Panc1 (cell line): ENCODE measurements around the gene DAB2. TPM values are rescaled to one million over a fixed set of nuclear protein-coding genes. Genes with fewer than 3 reads are reported as not detected.

ENCODE experiments used
- ATAC-seq: fragments of 200-7000 bp; cut with Tn5 transposase; 2 replicates; pipeline ENCODE4 v1.9.1; 2020; ENCODE audit warnings: mild to moderate bottlenecking, moderate library complexity
- BruUV-seq: library from RNA; stranded (reverse); fragments of 400-500 nt; replicated peaks from 2 replicates; lab custom pipeline; 2021; lab: Mats Ljungman, UMichigan
- CTCF ChIA-PET: fragments of 300-600 bp; sonication (Branson Sonifier 250); formaldehyde crosslinking; loops from one replicate; lab custom pipeline; 2022; ENCODE audit warnings: antibody characterized with exemption; lab: Charles Lee
- POLR2A ChIA-PET: fragments of 300-600 bp; sonication (Branson Sonifier 250); formaldehyde crosslinking; loops from one replicate; lab custom pipeline; 2022; ENCODE audit warnings: antibody characterized with exemption; lab: Charles Lee
- DNase-seq: peaks from one replicate; pipeline ENCODE4 v3.0.0-alpha.2; 2010; ENCODE audit warnings: low read depth, low spot score
- H3K27ac ChIP-seq: 2 replicates; pipeline ENCODE4 v1.5.1; 2011; ENCODE audit warnings: mild to moderate bottlenecking, low read length, inconsistent platforms
- H3K27me3 ChIP-seq: fragments of 200-500 bp; sonication (Bioruptor generic); 2 replicates; pipeline ENCODE4 v1.6.0; 2014; ENCODE audit warnings: low read length, inconsistent platforms; ENCODE audit not compliant: control insufficient read depth, insufficient read depth
- H3K36me3 ChIP-seq: fragments of 200-500 bp; sonication (Bioruptor generic); 2 replicates; pipeline ENCODE4 v1.5.1; 2014; ENCODE audit warnings: inconsistent platforms, mild to moderate bottlenecking, low read length, moderate library complexity; ENCODE audit not compliant: control insufficient read depth, insufficient read depth
- H3K4me1 ChIP-seq: 2 replicates; pipeline ENCODE4 v1.5.1; 2011; ENCODE audit warnings: inconsistent platforms, mild to moderate bottlenecking, low read length, moderate library complexity; ENCODE audit not compliant: control insufficient read depth, insufficient read depth
- H3K4me3 ChIP-seq, 2 experiments: 2 replicates each; pipeline ENCODE4 v1.5.1; 2011 to 2012; ENCODE audit warnings: low read depth in 2 of 2, low read length in 2 of 2, mild to moderate bottlenecking in 2 of 2, inconsistent platforms in 1 of 2, moderate library complexity in 1 of 2
- H3K9me3 ChIP-seq: fragments of 200-500 bp; sonication (Bioruptor generic); 2 replicates; pipeline ENCODE4 v1.5.1; 2014; ENCODE audit warnings: low read depth, mild to moderate bottlenecking, inconsistent platforms, low read length, moderate library complexity; ENCODE audit not compliant: control insufficient read depth, insufficient read depth
- CTCF ChIP-seq: fragments of 450-650 bp; IDR thresholded peaks from 2 replicates; pipeline ENCODE4 v1.5.1; 2017; ENCODE audit warnings: mild to moderate bottlenecking
- POLR2AphosphoS5 ChIP-seq: IDR thresholded peaks from 2 replicates; pipeline ENCODE4 v1.6.1; 2012; ENCODE audit warnings: mild to moderate bottlenecking, low read depth, low read length, moderate library complexity
- REST ChIP-seq, 2 experiments: IDR thresholded peaks; 2 replicates each; pipeline ENCODE4 v1.6.1; 2011 to 2012; ENCODE audit warnings: low read depth in 2 of 2, control low read depth in 1 of 2, low read length in 1 of 2, mild to moderate bottlenecking in 1 of 2, moderate library complexity in 1 of 2; ENCODE audit not compliant: insufficient read depth in 1 of 2
- SIN3A ChIP-seq: IDR thresholded peaks from 2 replicates; pipeline ENCODE4 v1.6.1; 2012; ENCODE audit warnings: low read depth, mild to moderate bottlenecking, low read length, moderate library complexity, borderline replicate concordance; ENCODE audit not compliant: insufficient read depth
- TCF7L2 ChIP-seq: IDR thresholded peaks from 2 replicates; pipeline ENCODE4 v1.6.1; 2011; ENCODE audit warnings: mild to moderate bottlenecking, low read depth, low read length, inconsistent platforms
- in situ Hi-C: cut with HindIII; loops from 2 replicates; pipeline ENCODE4 v1.10.0; 2016; ENCODE audit warnings: low sequenced_read_pairs, low pct_unique_long_range_greater_than_20kb
- intact Hi-C: fragments of 100-400 bp; cut with micrococcal nuclease; formaldehyde crosslinking; loops from one replicate; pipeline ENCODE4 v1.10.0; 2022; ENCODE audit not compliant: unreplicated experiment
- total RNA-seq: library from RNA; stranded (reverse); gene quantifications from one replicate; pipeline ENCODE4 v1.2.1, GENCODE V29; 2021; ENCODE audit not compliant: unreplicated experiment

Gene DAB2
- total RNA-seq, 1 experiment from 2014 or later, result 1.7 TPM

DNA sequence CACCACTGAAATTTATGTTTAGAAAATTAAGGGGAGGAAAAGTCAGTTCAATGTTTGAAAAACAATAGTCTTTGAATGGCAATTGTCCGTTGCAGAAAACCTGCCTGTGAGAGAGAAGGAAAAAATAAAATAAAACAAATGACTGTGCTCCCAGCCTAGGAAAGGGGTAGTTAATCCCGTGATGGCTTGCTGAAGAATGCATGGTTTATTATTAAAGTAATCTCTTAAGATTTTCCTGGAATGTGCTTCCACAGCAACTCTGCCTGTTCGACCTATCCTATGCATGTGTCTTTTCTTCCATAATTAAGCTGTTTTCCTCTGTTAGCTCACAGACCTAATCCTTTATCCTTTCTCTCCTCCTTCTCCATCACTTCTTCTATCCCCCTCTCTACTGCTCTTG is 2.4 kb upstream of the DAB2 start:
- Histone ChIP-seq H3K4me3 (no peak overlapping the region), H3K27ac (no peak overlapping the region), H3K4me1 (peaks cover 6% of the 10 kb centered on the region; the same call in 1 of the 2 replicates), H3K27me3 (peaks cover 21% of the 10 kb centered on the region), H3K36me3 (no peaks in the 10 kb centered on the region), H3K9me3 (no peaks in the 10 kb centered on the region)
- in situ Hi-C loops, result no loop called here
- ChIA-PET CTCF (no interaction called here), POLR2A (no interaction called here)
- TF ChIP-seq CTCF, result no peak
- BruUV-seq, result no TSS peak
- DNase-seq, result no peak
- intact Hi-C loops, result no loop called here
- ATAC-seq, result no peak

DNA sequence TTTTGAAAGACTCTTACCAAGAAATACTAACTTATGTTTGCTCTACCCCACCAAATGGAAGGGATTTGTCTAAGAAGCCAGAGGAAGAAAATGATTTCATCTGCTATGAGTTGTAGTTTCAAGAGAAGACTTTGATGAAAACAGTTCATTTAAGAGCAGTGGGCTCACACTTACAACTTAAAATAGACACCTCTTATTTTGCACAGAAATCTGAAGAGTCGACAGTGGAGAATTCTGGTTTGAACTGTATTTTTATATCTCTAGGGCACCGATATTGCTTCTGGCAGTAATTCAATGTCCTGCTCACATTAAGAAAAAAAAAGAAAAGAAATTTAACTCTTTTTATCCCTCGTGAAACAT is 1.9 kb upstream of the DAB2 start:
- ChIA-PET CTCF (no interaction called here), POLR2A (no interaction called here)
- no peak for DNase-seq
- ATAC-seq, result no peak
- H3K4me3 ChIP-seq, result no peak overlapping the region
- H3K27me3 ChIP-seq, result peaks cover 21% of the 10 kb centered on the region
- in situ Hi-C loops, result no loop called here
- BruUV-seq, result no TSS peak
- intact Hi-C loops, result no loop called here
- no peak for TF ChIP-seq POLR2AphosphoS5
- TF ChIP-seq REST (IDR thresholded peaks at IDR 0.05; ENCODE audit: insufficient read depth in 1 of 2, low read depth in 2 of 2, low read length in 1 of 2), result no peak
- no peak for TF ChIP-seq CTCF
- no peak for TF ChIP-seq TCF7L2
- no peak for TF ChIP-seq SIN3A
- H3K9me3 ChIP-seq, result no peaks in the 10 kb centered on the region
- H3K36me3 ChIP-seq, result no peaks in the 10 kb centered on the region
- peaks cover 6% of the 10 kb centered on the region; the same call in 1 of the 2 replicates for H3K4me1 ChIP-seq
- H3K27ac ChIP-seq, result no peak overlapping the region
